GM18951 (cell line): ENCODE measurements around the gene CXCL10.

ENCODE experiments used
- POLR2A ChIP-seq: IDR thresholded peaks from 4 replicates; pipeline ENCODE4 v1.6.1; 2011; ENCODE audit warnings: mild to moderate bottlenecking; ENCODE audit not compliant: insufficient read length, insufficient read depth; ENCODE audit errors: extremely low read depth
- in situ Hi-C: fragments of 300-500 bp; cut with MboI; formaldehyde crosslinking; loops from one replicate; pipeline ENCODE4 v1.12.0; 2022; ENCODE audit warnings: low sequenced_read_pairs, mixed read lengths, inconsistent platforms; ENCODE audit not compliant: unreplicated experiment

The CXCL10 gene

GRCh38 chr4:76036855-76037254, 13.6 kb upstream of the CXCL10 start:
- in situ Hi-C loops, result no loop called here
- TF ChIP-seq POLR2A, result no peak

GRCh38 chr4:76035799-76036380, 12.6 kb upstream of the CXCL10 start, which contains the start of gene CXCL11:
Gene CXCL11 (minus strand): TSS chr4:76036070. CDS start chr4:76035987, 83 bp downstream.
- TF ChIP-seq POLR2A, result no peak
- in situ Hi-C loops, result no loop called here

GRCh38 chr4:76035141-76035540, 11.8 kb upstream of the CXCL10 start:
- in situ Hi-C loops, result no loop called here
- TF ChIP-seq POLR2A, result no peak

GRCh38 chr4:76029300-76029699, 6.0 kb upstream of the CXCL10 start:
- no peak for TF ChIP-seq POLR2A
- in situ Hi-C loops, result no loop called here

GRCh38 chr4:76028350-76028765, 5.1 kb upstream of the CXCL10 start:
- in situ Hi-C loops, result no loop called here
- TF ChIP-seq POLR2A, result no peak

GRCh38 chr4:76024065-76024464, 768 bp upstream of the CXCL10 start:
- no peak for TF ChIP-seq POLR2A
- in situ Hi-C loops, result no loop called here

GRCh38 chr4:76022677-76023076, 620 bp downstream of the CXCL10 start:
- in situ Hi-C loops, result no loop called here
- no peak for TF ChIP-seq POLR2A

- no peak for TF ChIP-seq POLR2A
- in situ Hi-C loops, result no loop called here
These were observed 1.3 kb downstream of the CXCL10 start for GRCh38 chr4:76022031-76022430.

- in situ Hi-C loops, result no loop called here
These were observed 6.1 kb downstream of the CXCL10 start for GRCh38 chr4:76017056-76017686.

GRCh38 chr4:76016393-76016792, 6.9 kb downstream of the CXCL10 start:
- TF ChIP-seq POLR2A, result no peak
- in situ Hi-C loops, result no loop called here

More at GRCh38 chr4:76017056-76017686, 6.1 kb downstream of the CXCL10 start:
- TF ChIP-seq POLR2A, result no peak

- no peak for TF ChIP-seq POLR2A
- in situ Hi-C loops, result no loop called here
These were observed 9.8 kb downstream of the CXCL10 start for GRCh38 chr4:76013540-76013939.

GRCh38 chr4:76012388-76012801, 10.9 kb downstream of the CXCL10 start:
- in situ Hi-C loops, result no loop called here
- TF ChIP-seq POLR2A, result no peak

- no peak for TF ChIP-seq POLR2A
- in situ Hi-C loops, result no loop called here
These were observed 11.5 kb downstream of the CXCL10 start for GRCh38 chr4:76011700-76012387.
